HG02943 (cell line): ENCODE measurements around the gene IL12RB2.

ENCODE experiments used
- ATAC-seq: cut with Tn5 transposase; IDR thresholded peaks from one replicate; pipeline ENCODE4 v1.9.1; 2021; ENCODE audit warnings: mild to moderate bottlenecking, low read depth, moderate library complexity; ENCODE audit not compliant: unreplicated experiment

Gene IL12RB2, protein sequence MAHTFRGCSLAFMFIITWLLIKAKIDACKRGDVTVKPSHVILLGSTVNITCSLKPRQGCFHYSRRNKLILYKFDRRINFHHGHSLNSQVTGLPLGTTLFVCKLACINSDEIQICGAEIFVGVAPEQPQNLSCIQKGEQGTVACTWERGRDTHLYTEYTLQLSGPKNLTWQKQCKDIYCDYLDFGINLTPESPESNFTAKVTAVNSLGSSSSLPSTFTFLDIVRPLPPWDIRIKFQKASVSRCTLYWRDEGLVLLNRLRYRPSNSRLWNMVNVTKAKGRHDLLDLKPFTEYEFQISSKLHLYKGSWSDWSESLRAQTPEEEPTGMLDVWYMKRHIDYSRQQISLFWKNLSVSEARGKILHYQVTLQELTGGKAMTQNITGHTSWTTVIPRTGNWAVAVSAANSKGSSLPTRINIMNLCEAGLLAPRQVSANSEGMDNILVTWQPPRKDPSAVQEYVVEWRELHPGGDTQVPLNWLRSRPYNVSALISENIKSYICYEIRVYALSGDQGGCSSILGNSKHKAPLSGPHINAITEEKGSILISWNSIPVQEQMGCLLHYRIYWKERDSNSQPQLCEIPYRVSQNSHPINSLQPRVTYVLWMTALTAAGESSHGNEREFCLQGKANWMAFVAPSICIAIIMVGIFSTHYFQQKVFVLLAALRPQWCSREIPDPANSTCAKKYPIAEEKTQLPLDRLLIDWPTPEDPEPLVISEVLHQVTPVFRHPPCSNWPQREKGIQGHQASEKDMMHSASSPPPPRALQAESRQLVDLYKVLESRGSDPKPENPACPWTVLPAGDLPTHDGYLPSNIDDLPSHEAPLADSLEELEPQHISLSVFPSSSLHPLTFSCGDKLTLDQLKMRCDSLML

DNA sequence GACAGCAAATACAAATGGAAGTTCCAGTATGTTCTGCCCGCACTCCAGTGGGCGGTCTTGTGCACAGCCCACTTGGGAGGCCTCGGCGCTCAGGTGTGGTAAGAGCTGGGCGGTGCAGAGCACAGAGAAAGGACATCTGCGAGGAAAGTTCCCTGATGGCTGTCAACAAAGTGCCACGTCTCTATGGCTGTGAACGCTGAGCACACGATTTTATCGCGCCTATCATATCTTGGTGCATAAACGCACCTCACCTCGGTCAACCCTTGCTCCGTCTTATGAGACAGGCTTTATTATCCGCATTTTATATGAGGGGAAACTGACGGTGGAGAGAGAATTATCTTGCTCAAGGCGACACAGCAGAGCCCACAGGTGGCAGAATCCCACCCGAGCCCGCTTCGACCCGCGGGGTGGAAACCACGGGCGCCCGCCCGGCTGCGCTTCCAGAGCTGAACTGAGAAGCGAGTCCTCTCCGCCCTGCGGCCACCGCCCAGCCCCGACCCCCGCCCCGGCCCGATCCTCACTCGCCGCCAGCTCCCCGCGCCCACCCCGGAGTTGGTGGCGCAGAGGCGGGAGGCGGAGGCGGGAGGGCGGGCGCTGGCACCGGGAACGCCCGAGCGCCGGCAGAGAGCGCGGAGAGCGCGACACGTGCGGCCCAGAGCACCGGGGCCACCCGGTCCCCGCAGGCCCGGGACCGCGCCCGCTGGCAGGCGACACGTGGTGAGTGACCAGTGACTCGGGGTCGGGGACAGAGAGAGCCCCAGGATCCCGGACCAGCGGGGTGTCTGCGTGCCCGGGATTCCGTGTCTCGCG is at the start of gene IL12RB2:
Gene IL12RB2 (plus strand): TSS at position 623 of the 810 bp plus-strand sequence. CDS start 12,496 bp downstream, outside the sequence.
- ATAC-seq = no peak

DNA sequence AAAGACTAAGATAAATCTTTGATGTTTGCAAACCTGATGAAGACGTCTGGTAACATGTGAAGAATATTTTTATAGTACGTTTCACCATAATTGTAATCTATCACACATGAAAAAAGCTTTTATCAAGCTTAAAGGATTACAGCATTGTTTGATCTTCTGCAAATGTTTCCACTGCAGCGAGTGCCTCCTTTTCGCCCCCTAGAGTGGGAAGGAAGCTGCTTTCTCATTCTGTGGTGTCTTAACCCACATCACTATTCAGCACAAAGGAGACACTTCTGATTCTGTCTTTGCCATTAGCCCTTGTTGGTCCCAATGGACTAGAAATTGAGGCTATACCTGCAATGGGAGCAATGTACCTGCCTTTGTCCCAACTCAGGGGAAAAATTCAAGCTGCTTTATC is 46.0 kb upstream of the IL12RB2 start:
- ATAC-seq = no peak

DNA sequence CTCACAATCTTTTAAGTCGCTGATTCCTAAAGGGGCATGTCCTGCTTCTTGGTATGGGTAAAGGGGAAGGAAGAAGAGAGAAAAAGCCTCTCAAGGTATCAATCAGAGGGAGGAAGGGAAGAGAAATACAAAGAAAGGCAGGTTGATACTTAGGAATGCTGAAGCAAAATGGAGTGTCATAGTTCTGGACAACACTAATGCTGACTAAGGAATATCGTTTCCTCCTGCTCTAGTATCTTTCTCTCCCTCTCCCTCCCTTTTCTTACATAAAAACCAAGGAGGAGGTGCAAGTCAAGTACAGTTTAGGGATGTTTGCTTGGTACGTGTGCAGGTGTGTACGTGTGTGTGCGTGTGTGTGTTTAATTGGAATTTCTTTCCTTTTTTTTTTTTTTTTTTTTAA is 44.9 kb upstream of the IL12RB2 start:
- ATAC-seq = no peak

DNA sequence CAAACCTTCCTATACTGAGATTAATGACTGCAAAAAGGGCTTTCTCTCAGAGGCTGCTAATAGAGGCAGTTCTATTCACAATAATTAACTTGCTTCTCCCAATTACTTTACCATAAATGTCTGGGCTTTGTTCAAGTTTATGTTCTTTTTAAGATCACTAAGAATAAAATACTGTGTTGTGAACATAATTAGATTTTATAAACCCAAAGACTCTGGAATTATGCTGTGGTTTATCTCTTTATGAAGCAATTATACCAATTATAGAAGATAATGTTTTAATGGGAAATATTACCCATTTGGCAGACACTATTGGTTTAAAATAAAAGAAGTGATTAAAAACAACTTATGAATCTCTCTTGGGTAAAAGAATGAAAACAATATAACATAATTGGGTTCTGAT is 43.5 kb upstream of the IL12RB2 start:
- ATAC-seq = no peak

DNA sequence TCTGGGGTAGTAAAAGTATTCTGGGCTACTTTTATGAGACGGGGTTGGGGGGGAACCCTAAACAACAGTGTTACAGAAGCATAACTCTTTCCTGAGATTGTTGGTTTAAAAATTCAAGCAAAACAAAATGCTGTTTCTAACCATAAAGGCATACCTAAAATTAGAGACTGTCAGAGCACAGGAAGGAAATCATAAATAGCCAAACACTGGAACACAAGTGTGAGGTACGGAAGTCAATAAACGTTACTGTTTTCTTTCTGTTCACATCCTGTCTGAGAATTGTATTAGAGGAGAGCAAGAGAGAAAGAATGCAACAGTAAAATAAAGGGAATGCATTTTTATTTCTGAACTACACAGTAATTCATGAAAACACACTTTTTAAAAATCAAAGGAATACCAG is 42.8 kb upstream of the IL12RB2 start:
- ATAC-seq = no peak

DNA sequence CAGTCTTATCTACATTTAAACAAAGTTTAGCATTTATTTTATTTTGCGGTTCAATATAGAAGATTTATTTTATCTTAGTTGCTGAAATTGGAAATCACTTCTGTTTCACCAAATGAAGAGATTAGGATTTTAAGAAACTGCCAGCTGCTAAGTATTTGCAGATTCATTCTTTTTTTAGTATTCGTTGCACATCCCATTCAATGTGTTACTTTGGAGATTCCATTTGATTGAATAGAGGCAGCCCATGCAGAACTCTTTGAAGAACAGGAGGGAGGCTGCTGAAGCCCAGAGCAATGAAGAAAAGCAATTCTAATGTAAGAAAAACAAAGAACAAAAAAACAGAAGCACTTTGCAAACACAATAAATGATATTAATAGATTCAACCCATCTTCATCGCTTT is 38.6 kb upstream of the IL12RB2 start:
- ATAC-seq = no peak

DNA sequence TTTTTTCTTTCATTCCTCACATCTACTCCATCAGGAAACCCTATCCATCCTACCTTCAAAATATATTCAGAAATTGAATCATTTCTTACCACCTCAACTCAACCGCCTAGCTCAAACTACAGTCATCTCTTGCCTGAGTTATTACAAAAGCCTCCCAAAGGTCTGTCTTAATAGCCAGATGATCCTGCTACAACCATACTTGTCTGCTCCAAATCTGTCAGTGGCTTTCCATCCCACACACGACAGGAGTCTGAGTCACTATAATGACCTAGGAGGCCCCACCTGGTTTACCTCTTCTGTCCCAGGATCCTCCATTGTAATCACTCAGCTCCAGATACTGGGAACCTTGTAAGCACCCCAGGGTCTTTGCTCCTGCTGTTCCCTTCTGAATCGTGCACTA is 37.1 kb upstream of the IL12RB2 start:
- ATAC-seq = no peak

DNA sequence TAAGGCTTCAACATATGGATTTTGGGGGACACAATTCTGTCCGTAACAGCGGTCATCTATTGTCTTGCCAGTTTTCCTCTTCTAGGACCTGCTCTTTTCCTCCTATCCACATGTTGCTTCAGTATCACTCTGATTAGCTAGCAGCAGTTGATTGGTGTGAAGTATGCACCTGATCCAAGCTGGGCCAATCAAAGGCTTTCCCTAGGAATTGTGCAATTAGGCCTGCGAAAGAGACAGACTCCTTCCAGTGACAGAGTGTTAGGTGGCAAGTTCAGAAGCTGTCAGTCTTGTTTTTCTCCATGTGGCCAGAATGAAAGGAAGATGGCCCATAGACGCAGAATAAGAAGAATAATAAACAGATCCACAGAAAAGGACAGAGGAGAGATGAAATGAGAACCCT is 34.1 kb upstream of the IL12RB2 start:
- no peak for ATAC-seq

DNA sequence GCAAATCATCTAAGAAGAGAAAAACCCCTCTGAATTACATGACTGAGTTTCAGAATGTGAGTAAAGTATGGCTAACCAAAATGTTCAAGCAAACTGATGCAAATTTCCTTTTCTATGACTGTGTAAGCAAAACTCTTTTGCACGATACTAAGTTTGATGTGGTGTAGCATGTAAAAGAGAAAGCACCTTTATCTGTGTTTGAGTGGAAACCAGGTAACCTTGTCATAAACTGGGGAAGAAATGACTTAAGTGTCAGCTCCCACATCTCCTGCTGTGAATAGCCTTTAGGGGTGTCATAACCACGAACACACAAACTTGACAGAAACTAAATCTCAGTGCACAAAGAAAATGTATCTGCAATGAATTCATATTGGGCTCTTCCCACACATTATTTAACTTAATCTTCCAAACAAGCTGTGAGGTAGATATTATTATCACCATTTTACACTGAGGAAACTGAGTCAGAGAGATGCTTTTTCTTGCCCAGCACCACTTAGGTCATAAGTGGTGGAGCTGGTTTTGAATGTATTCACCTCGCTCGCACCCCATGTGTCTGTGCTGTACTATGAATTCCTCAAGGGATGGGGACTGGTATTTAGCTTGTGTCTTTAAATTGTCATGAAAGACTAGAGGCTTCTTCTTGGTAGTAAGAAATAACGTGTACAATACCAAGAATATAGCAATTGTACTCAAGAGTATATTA is 32.9 kb upstream of the IL12RB2 start:
- no peak for ATAC-seq

DNA sequence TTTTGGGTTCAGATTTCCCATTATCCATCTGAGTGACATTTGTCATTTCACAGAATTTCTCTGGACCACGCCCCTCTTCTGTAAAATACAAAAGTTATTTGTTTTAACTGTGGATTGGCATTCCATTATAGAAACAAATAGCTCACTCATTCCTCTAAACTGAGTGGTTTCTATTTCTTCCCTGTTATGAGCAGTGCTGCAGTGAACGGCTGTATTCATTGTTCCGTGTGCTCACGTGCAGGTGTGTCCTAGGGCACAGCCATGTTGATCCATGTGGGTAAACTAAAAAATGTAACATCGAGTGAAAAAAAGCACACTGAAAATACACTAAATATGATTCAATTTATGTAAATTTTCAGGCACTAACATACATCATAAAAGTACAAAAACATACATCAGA is 27.0 kb upstream of the IL12RB2 start:
- ATAC-seq = no peak

DNA sequence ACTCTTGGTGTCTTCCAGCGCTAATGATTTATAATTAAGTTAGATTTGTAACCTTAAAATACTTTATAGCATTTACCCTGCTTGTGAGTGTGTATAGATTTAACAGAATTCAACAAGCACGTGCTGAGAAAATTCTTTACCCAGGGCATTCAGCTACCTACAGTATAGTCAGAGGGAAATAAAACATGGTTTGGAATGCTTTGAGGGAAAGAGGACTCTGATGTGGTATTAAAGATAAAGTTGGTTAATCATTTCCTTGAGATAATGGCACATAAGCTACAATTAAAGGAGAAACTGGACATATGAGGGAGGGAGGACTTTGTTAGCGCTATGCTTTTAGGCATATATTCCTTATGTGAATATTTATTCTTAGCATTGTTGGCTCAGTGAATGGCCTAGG is 26.4 kb upstream of the IL12RB2 start:
- ATAC-seq = no peak

DNA sequence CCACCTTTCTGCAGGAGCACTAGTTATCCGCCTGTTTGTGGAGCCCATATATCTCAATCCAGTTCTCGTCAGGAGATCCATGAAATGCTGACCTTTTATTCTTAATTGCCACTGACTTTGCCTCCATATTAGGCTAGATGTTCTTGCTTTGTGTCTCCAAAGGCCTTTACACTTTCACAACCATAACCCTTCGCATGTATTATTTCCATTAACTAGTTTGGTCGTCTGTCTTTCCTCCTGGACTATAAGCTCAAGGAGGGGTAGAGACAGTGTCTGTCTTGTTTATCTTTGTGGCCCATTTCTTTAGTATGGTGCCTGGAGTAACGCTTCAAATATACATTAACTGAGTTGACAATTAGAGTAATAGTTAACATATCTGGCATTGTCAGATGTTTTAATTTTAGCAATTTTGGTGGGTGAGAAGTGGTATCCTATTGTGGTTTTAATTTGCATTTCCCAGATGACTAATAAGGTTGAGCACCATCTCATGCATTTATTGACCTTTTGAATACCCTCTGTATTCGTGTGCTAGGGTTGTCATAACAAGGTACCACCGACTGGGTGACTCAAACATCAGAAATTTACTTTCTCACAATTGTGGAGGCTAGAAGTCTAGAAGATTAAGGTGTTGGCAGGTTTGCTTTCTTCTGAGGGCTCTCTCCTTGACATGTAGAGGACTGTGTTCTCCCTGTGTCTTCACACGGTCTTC is 21.7 kb upstream of the IL12RB2 start:
- ATAC-seq = no peak

DNA sequence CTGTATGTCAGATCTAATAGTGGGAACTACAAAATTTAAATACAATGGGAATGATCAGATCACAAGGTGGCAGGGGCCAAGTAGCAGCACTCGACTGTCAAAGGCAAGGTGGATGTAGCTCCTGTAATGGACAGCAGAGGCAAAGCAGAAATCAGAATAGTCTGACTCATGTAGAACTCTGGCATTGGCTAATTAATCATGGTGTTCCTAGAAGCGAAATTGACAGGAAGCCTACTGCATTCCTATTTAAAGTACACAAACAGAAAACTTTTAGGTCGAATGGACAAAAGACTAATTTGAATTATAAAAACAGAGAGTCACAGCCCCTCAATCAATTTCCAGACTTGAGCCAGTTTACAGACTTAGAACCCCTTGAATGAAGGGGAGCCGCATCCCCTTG is 17.4 kb upstream of the IL12RB2 start:
- ATAC-seq = no peak

DNA sequence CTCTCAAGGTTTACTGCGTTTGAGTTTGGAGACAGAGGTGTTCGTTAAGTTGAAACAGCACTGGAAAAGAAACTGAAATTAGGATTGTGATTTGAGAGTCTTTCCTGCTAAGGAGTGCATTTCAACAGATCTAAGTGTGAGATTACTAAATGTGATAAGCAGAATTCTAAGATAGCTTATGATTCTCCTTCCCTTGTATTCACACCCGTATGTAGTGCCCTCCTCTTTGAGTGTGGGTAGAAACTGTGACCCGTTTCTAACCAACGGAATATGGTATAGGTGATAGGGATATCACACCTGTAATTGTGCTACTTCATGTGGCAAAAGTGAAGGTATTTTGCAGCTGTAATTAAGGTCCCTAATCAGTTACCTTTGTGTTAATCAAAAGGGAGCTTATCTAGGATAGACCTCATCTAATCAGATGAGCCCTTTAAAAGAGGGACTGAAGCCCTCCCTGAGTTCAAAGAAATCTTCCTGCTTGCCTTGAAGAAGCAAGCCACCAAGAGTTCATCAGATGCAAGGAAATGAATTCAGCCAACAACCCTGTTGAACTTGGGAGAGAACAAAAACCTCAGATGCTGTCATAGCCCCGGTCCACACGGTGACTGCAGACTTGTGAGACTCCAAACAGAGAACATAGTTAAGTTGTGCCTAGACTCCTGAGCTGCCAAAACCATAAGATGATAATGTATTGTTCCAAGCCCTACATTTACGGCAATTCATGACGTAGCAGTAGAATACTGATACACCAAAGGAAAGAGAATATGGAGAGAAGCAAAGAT is 12.6 kb upstream of the IL12RB2 start:
- ATAC-seq = no peak

DNA sequence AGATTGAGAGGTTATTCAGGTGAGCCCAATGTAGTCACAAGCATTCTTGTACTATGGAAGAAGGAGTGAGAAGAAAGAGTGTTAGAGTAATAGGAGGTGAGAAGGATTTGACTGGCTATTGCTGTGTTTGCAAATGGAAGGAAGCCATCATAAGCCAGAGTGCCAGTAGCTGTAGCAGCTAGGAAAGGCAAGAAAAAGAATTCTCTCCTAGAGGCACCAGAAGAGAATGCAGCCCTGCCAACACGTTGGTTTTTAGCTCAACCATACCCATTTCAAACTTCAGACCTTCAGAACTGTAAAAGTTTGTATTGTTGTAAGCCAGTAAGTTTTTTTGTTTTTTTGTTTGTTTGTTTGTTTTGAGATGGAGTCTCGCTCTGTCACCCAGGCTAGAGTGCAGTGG is 8.9 kb upstream of the IL12RB2 start:
- ATAC-seq = no peak

DNA sequence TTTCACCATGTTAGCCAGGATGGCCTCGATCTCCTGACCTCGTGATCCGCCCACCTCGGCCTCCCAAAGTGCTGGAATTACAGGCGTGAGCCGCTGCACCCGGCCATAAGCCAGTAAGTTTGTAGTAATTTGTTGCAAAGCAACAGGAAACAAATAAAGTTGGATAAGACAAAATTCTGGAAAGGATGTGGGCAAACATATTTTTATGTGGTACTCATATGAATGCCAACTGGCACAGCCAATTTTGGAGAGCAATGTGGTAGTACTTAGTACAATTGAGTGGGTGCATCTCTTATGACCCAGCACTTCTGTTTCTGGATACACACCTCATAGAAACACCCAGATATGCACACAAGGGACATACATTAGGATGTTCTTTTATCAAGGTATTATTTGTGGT is 8.4 kb upstream of the IL12RB2 start:
- ATAC-seq = no peak

DNA sequence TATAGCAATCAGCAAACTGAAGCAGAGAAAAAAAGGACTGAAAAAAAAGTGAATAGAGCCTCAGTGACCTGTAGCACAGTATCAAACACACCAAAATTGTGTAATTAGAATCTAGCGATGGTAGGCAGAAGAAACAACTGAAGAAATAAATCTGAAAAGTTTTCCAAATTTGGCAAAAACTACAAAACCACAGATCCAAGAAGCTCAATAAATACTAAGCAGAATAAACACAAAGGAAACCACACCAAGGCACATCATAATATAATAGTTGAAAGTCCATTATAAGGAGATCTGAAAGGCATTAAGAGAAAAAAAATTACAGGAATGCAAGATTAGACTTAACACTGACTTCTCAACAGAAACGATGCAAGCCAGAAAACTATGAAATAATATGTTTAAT is 7.1 kb upstream of the IL12RB2 start:
- no peak for ATAC-seq

DNA sequence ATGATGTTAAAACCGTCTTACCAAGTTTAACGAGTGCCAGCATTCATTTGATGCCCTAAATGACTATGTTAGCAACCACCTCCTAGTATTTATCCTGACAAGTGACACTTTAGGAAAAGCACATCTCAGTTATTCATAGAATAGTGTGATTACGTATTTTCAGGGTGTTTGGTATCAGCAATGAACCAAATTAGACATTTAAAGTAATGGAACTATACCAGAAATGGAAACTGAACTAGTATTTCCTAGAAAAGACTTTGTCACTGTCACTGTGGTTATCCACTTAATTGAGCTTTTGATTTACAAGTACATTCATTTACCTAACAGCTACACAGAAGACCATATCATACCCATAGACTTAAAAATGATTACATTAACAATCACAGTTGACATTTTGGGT is 3.6 kb upstream of the IL12RB2 start:
- no peak for ATAC-seq

DNA sequence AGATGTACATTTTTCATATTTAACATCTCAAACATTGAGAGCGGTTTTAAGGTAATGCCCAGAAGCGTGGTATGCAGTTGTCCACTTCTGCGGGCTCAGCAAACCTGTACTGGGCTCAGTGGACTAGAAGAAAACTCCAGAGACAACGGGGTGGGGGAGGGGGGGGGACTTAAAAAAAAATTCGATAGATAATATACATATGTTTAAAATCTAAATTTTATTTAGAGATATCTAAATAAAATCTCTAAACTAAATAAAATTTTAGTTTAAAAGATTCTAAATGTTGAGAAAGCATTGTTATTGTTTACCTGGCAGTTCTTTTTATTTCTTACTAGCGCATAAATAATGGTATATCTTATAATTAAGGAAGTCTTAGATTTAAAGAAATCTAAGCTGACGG is 1.1 kb upstream of the IL12RB2 start:
- no peak for ATAC-seq
